ENCODE measurements around the gene DACT3.

DNA sequence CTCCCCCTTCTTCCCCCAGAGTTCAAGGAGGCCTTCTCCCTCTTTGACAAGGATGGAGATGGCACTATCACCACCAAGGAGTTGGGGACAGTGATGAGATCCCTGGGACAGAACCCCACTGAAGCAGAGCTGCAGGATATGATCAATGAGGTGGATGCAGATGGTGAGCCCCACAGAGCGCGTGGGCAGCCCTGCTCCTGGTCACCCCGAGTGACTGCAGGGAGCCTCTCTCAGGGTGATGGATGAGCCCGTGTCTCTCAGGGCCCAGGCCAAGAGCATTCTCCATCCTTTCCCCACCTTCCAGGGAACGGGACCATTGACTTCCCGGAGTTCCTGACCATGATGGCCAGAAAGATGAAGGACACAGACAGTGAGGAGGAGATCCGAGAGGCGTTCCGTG is 52.8 kb downstream of the DACT3 start:
- TF ChIP-seq, protein P1, sequence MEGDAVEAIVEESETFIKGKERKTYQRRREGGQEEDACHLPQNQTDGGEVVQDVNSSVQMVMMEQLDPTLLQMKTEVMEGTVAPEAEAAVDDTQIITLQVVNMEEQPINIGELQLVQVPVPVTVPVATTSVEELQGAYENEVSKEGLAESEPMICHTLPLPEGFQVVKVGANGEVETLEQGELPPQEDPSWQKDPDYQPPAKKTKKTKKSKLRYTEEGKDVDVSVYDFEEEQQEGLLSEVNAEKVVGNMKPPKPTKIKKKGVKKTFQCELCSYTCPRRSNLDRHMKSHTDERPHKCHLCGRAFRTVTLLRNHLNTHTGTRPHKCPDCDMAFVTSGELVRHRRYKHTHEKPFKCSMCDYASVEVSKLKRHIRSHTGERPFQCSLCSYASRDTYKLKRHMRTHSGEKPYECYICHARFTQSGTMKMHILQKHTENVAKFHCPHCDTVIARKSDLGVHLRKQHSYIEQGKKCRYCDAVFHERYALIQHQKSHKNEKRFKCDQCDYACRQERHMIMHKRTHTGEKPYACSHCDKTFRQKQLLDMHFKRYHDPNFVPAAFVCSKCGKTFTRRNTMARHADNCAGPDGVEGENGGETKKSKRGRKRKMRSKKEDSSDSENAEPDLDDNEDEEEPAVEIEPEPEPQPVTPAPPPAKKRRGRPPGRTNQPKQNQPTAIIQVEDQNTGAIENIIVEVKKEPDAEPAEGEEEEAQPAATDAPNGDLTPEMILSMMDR (IDR thresholded peaks at IDR 0.05; ENCODE audit: low read depth, low read length, missing input control), result no peak
- TF ChIP-seq YY1 (IDR thresholded peaks at IDR 0.05) (no peak), NR2F2 (IDR thresholded peaks at IDR 0.05) (no peak), EGR1 (IDR thresholded peaks at IDR 0.05; ENCODE audit: low read depth in 2 of 2) (no peak), SP1 (IDR thresholded peaks at IDR 0.05) (no peak), JUND (IDR thresholded peaks at IDR 0.05) (no peak), RAD21 (IDR thresholded peaks at IDR 0.05) (no peak), GABPA (IDR thresholded peaks at IDR 0.05 in 1 of 2, conservative IDR thresholded peaks at IDR 0.05 in 1 of 2) (no peak), TAF1 (conservative IDR thresholded peaks at IDR 0.05) (no peak)
- TF ChIP-seq, protein P2, sequence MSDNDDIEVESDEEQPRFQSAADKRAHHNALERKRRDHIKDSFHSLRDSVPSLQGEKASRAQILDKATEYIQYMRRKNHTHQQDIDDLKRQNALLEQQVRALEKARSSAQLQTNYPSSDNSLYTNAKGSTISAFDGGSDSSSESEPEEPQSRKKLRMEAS (IDR thresholded peaks at IDR 0.05), result no peak
- TF ChIP-seq, protein P3, sequence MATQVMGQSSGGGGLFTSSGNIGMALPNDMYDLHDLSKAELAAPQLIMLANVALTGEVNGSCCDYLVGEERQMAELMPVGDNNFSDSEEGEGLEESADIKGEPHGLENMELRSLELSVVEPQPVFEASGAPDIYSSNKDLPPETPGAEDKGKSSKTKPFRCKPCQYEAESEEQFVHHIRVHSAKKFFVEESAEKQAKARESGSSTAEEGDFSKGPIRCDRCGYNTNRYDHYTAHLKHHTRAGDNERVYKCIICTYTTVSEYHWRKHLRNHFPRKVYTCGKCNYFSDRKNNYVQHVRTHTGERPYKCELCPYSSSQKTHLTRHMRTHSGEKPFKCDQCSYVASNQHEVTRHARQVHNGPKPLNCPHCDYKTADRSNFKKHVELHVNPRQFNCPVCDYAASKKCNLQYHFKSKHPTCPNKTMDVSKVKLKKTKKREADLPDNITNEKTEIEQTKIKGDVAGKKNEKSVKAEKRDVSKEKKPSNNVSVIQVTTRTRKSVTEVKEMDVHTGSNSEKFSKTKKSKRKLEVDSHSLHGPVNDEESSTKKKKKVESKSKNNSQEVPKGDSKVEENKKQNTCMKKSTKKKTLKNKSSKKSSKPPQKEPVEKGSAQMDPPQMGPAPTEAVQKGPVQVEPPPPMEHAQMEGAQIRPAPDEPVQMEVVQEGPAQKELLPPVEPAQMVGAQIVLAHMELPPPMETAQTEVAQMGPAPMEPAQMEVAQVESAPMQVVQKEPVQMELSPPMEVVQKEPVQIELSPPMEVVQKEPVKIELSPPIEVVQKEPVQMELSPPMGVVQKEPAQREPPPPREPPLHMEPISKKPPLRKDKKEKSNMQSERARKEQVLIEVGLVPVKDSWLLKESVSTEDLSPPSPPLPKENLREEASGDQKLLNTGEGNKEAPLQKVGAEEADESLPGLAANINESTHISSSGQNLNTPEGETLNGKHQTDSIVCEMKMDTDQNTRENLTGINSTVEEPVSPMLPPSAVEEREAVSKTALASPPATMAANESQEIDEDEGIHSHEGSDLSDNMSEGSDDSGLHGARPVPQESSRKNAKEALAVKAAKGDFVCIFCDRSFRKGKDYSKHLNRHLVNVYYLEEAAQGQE (IDR thresholded peaks at IDR 0.05), result no peak
- TF ChIP-seq, protein P4, sequence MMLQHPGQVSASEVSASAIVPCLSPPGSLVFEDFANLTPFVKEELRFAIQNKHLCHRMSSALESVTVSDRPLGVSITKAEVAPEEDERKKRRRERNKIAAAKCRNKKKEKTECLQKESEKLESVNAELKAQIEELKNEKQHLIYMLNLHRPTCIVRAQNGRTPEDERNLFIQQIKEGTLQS (IDR thresholded peaks at IDR 0.05), result no peak
- TF ChIP-seq, protein P5, sequence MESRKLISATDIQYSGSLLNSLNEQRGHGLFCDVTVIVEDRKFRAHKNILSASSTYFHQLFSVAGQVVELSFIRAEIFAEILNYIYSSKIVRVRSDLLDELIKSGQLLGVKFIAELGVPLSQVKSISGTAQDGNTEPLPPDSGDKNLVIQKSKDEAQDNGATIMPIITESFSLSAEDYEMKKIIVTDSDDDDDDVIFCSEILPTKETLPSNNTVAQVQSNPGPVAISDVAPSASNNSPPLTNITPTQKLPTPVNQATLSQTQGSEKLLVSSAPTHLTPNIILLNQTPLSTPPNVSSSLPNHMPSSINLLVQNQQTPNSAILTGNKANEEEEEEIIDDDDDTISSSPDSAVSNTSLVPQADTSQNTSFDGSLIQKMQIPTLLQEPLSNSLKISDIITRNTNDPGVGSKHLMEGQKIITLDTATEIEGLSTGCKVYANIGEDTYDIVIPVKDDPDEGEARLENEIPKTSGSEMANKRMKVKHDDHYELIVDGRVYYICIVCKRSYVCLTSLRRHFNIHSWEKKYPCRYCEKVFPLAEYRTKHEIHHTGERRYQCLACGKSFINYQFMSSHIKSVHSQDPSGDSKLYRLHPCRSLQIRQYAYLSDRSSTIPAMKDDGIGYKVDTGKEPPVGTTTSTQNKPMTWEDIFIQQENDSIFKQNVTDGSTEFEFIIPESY (IDR thresholded peaks at IDR 0.05), result no peak
